DND-41 (cell line): Measurements from ENCODE around the gene XYLT1.

ENCODE experiments used
- ATAC-seq: fragments of 200-7000 bp; cut with Tn5 transposase; 3 replicates; pipeline ENCODE4 v1.9.1; 2021; ENCODE audit warnings: low read depth; ENCODE audit not compliant: insufficient read depth
- DNase-seq: peaks from one replicate; pipeline ENCODE4 v3.0.0-alpha.2; 2020
- H2AFZ ChIP-seq: 2 replicates; pipeline ENCODE4 v1.6.0; 2012; ENCODE audit warnings: low read depth, low read length
- H3K27ac ChIP-seq: 2 replicates; pipeline ENCODE4 v1.5.1; 2012; ENCODE audit warnings: low read length, inconsistent platforms
- H3K27me3 ChIP-seq: fragments of 200-600 bp; sonication (generic); 2 replicates; pipeline ENCODE4 v1.6.0; 2012; ENCODE audit warnings: low read length, mild to moderate bottlenecking, inconsistent platforms; ENCODE audit not compliant: insufficient read depth, poor library complexity
- H3K36me3 ChIP-seq: 2 replicates; pipeline ENCODE4 v1.5.1; 2012; ENCODE audit warnings: low read length, inconsistent platforms; ENCODE audit not compliant: insufficient read depth
- H3K4me1 ChIP-seq: 2 replicates; pipeline ENCODE4 v1.5.1; 2012; ENCODE audit warnings: mild to moderate bottlenecking, low read length; ENCODE audit not compliant: insufficient read depth
- H3K4me2 ChIP-seq: 2 replicates; pipeline ENCODE4 v1.6.0; 2012; ENCODE audit warnings: mild to moderate bottlenecking, moderate library complexity, low read length, inconsistent platforms; ENCODE audit not compliant: insufficient read depth
- H3K4me3 ChIP-seq, 2 experiments: fragments of 200-600 bp in 1 of 2; shearing (Covaris generic) in 1 of 2; 2 replicates each; pipeline ENCODE4 v1.5.1; 2012 to 2016; ENCODE audit warnings: inconsistent platforms in 2 of 2, low read length in 2 of 2, mild to moderate bottlenecking in 2 of 2, low read depth in 1 of 2, moderate library complexity in 1 of 2
- H3K79me2 ChIP-seq: 2 replicates; pipeline ENCODE4 v1.6.0; 2012; ENCODE audit warnings: low read length, inconsistent platforms; ENCODE audit not compliant: insufficient read depth
- H3K9ac ChIP-seq: 2 replicates; pipeline ENCODE4 v1.6.0; 2012; ENCODE audit warnings: low read depth, mild to moderate bottlenecking, inconsistent platforms, low read length, moderate library complexity
- H3K9me3 ChIP-seq: 2 replicates; pipeline ENCODE4 v1.5.1; 2012; ENCODE audit warnings: low read length, moderate library complexity, mild to moderate bottlenecking, inconsistent platforms; ENCODE audit not compliant: insufficient read depth, severe bottlenecking
- H4K20me1 ChIP-seq: 2 replicates; pipeline ENCODE4 v1.6.0; 2012; ENCODE audit warnings: low read length; ENCODE audit not compliant: insufficient read depth
- CTCF ChIP-seq: IDR thresholded peaks from 2 replicates; pipeline ENCODE4 v1.5.1; 2012; ENCODE audit warnings: borderline replicate concordance, low read length, moderate library complexity, mild to moderate bottlenecking; ENCODE audit not compliant: poor library complexity, severe bottlenecking; ENCODE audit errors: extremely low read depth
- EZH2 ChIP-seq: IDR thresholded peaks from 3 replicates; pipeline ENCODE4 v1.6.1; 2012; ENCODE audit warnings: borderline replicate concordance, low read depth, mild to moderate bottlenecking, moderate library complexity, low read length, inconsistent platforms; ENCODE audit not compliant: severe bottlenecking

XYLT1 gene

GRCh38 chr16:17215306-17215705 lies 255.5 kb downstream of the XYLT1 start:
- Histone ChIP-seq H2AFZ (no peak overlapping the region), H3K4me1 (no peaks in the 10 kb centered on the region), H3K79me2 (no peaks in the 10 kb centered on the region), H4K20me1 (no peaks in the 10 kb centered on the region), H3K27ac (no peak overlapping the region), H3K9ac (no peak overlapping the region), H3K27me3 (no peaks in the 10 kb centered on the region), H3K4me3 (no peak overlapping the region), H3K4me2 (no peak overlapping the region), H3K9me3 (no peaks in the 10 kb centered on the region), H3K36me3 (no peaks in the 10 kb centered on the region)
- ATAC-seq (no peak), DNase-seq (no peak)
- TF ChIP-seq CTCF, result no peak
- TF ChIP-seq EZH2, result no peak

- no peak for TF ChIP-seq CTCF
- TF ChIP-seq EZH2, result no peak
- H3K27ac ChIP-seq, result no peak overlapping the region
- no peak for DNase-seq
- no peak overlapping the region for H3K4me2 ChIP-seq
- ATAC-seq, result no peak
- no peaks in the 10 kb centered on the region for H3K79me2 ChIP-seq
- no peak overlapping the region for H3K9ac ChIP-seq
- no peaks in the 10 kb centered on the region for H3K27me3 ChIP-seq
- no peak overlapping the region for H3K4me3 ChIP-seq
- H4K20me1 ChIP-seq, result no peaks in the 10 kb centered on the region
- H3K9me3 ChIP-seq, result no peaks in the 10 kb centered on the region
- H3K4me1 ChIP-seq, result no peaks in the 10 kb centered on the region
- no peak overlapping the region for H2AFZ ChIP-seq
- H3K36me3 ChIP-seq, result no peaks in the 10 kb centered on the region
Observed at GRCh38 chr16:17213974-17214373, 256.8 kb downstream of the XYLT1 start.

- H4K20me1 ChIP-seq, result no peaks in the 10 kb centered on the region
- H3K9ac ChIP-seq, result no peak overlapping the region
- no peaks in the 10 kb centered on the region for H3K79me2 ChIP-seq
- no peaks in the 10 kb centered on the region for H3K9me3 ChIP-seq
- H3K4me1 ChIP-seq, result no peaks in the 10 kb centered on the region
- no peak for ATAC-seq
- H3K36me3 ChIP-seq, result no peaks in the 10 kb centered on the region
- no peak overlapping the region for H3K4me3 ChIP-seq
- H2AFZ ChIP-seq, result no peak overlapping the region
- no peak for DNase-seq
- no peak overlapping the region for H3K4me2 ChIP-seq
- no peak overlapping the region for H3K27ac ChIP-seq
- H3K27me3 ChIP-seq, result no peaks in the 10 kb centered on the region
- TF ChIP-seq EZH2 (no peak), CTCF (no peak)
Observed at GRCh38 chr16:17213025-17213424, 257.7 kb downstream of the XYLT1 start.

- Histone ChIP-seq H3K36me3 (no peaks in the 10 kb centered on the region), H3K9me3 (no peaks in the 10 kb centered on the region), H3K4me3 (no peak overlapping the region), H3K4me2 (no peak overlapping the region), H3K9ac (no peak overlapping the region), H4K20me1 (no peaks in the 10 kb centered on the region), H3K27me3 (no peaks in the 10 kb centered on the region), H3K79me2 (no peaks in the 10 kb centered on the region), H2AFZ (no peak overlapping the region), H3K27ac (no peak overlapping the region), H3K4me1 (no peaks in the 10 kb centered on the region)
- DNase-seq (no peak), ATAC-seq (no peak)
- TF ChIP-seq EZH2, result no peak
- TF ChIP-seq CTCF, result no peak
Observed at GRCh38 chr16:17212606-17213005, 258.2 kb downstream of the XYLT1 start.
